D341Med (cell line): ENCODE measurements around the gene MGMT.

Experiments
- DNase-seq: peaks from one replicate; pipeline ENCODE4 v3.0.0; 2012; ENCODE audit warnings: low spot score

The MGMT gene

GRCh38 chr10:129521161-129522025, 54.4 kb downstream of the MGMT start:
- DNase-seq, result no peak

- DNase-seq, result no peak
Observed at GRCh38 chr10:129522041-129522585, 55.1 kb downstream of the MGMT start.

GRCh38 chr10:129523031-129523722, 56.1 kb downstream of the MGMT start:
- no peak for DNase-seq

GRCh38 chr10:129523723-129524316, 56.8 kb downstream of the MGMT start:
- no peak for DNase-seq

GRCh38 chr10:129524936-129525335, 57.9 kb downstream of the MGMT start:
- DNase-seq, result no peak

GRCh38 chr10:129525401-129525801, 58.4 kb downstream of the MGMT start:
- no peak for DNase-seq

- no peak for DNase-seq
Observed at GRCh38 chr10:129526943-129527342, 59.9 kb downstream of the MGMT start.

- DNase-seq, result no peak
Observed at GRCh38 chr10:129528376-129528978, 61.4 kb downstream of the MGMT start.

- DNase-seq, result no peak
Observed at GRCh38 chr10:129530581-129530980, 63.5 kb downstream of the MGMT start.

- DNase-seq, result no peak
Observed at GRCh38 chr10:129531195-129531968, 64.3 kb downstream of the MGMT start.

GRCh38 chr10:129531969-129532660, 65.1 kb downstream of the MGMT start:
- DNase-seq, result no peak

- DNase-seq, result no peak
Observed at GRCh38 chr10:129532838-129533237, 65.8 kb downstream of the MGMT start.

GRCh38 chr10:129533281-129533680, 66.2 kb downstream of the MGMT start:
- DNase-seq, result no peak

GRCh38 chr10:129534826-129535225, 67.8 kb downstream of the MGMT start:
- DNase-seq, result no peak

GRCh38 chr10:129536336-129536735, 69.3 kb downstream of the MGMT start:
- no peak for DNase-seq

GRCh38 chr10:129537151-129537550, 70.1 kb downstream of the MGMT start:
- no peak for DNase-seq

GRCh38 chr10:129538236-129538635, 71.2 kb downstream of the MGMT start:
- no peak for DNase-seq

GRCh38 chr10:129541200-129541599, 74.2 kb downstream of the MGMT start:
- DNase-seq, result no peak

GRCh38 chr10:129541748-129542487, 74.9 kb downstream of the MGMT start:
- DNase-seq, result no peak

GRCh38 chr10:129542589-129542988, 75.5 kb downstream of the MGMT start:
- no peak for DNase-seq
